CD4-positive, alpha-beta T cell treated with Interleukin-4 for 4 hours (primary cell): ENCODE results near the gene LRBA.

ENCODE experiments used
- DNase-seq: peaks from one replicate; pipeline ENCODE4 v3.0.0-alpha.2; 2020

LRBA gene

GRCh38 chr4:150332961-150333360 lies 682.1 kb downstream of the LRBA start:
- DNase-seq: no peak

- no peak for DNase-seq
Observed at GRCh38 chr4:150332086-150332485, 683.0 kb downstream of the LRBA start.

GRCh38 chr4:150329373-150329772 lies 685.7 kb downstream of the LRBA start:
- DNase-seq: no peak

- no peak for DNase-seq
Observed at GRCh38 chr4:150328496-150328895, 686.6 kb downstream of the LRBA start.

- DNase-seq: no peak
Observed at GRCh38 chr4:150327262-150327780, 687.8 kb downstream of the LRBA start.

GRCh38 chr4:150325872-150326271 lies 689.2 kb downstream of the LRBA start:
- no peak for DNase-seq

- DNase-seq: no peak
Observed at GRCh38 chr4:150323406-150324325, 691.4 kb downstream of the LRBA start.

- no peak for DNase-seq
Observed at GRCh38 chr4:150322646-150323045, 692.4 kb downstream of the LRBA start.

- no peak for DNase-seq
Observed at GRCh38 chr4:150321113-150321512, 694.0 kb downstream of the LRBA start.

- DNase-seq: no peak
Observed at GRCh38 chr4:150318971-150319370, 696.1 kb downstream of the LRBA start.

- DNase-seq: no peak
Observed at GRCh38 chr4:150318527-150318926, 696.6 kb downstream of the LRBA start.

GRCh38 chr4:150316332-150317205 lies 698.5 kb downstream of the LRBA start:
- no peak for DNase-seq

GRCh38 chr4:150315691-150316090 lies 699.4 kb downstream of the LRBA start:
- no peak for DNase-seq

GRCh38 chr4:150315175-150315574 lies 699.9 kb downstream of the LRBA start:
- DNase-seq: no peak

- no peak for DNase-seq
Observed at GRCh38 chr4:150314031-150314430, 701.1 kb downstream of the LRBA start.

- DNase-seq: no peak
Observed at GRCh38 chr4:150310159-150310895, 704.8 kb downstream of the LRBA start.

GRCh38 chr4:150308824-150309472 lies 706.1 kb downstream of the LRBA start:
- no peak for DNase-seq

GRCh38 chr4:150306719-150307118 lies 708.4 kb downstream of the LRBA start:
- no peak for DNase-seq

GRCh38 chr4:150305995-150306394 lies 709.1 kb downstream of the LRBA start:
- no peak for DNase-seq

GRCh38 chr4:150302553-150302952 lies 712.5 kb downstream of the LRBA start:
- DNase-seq: no peak

- no peak for DNase-seq
Observed at GRCh38 chr4:150299816-150300215, 715.3 kb downstream of the LRBA start.

- DNase-seq: peak; percentile 8
Observed at GRCh38 chr4:150297861-150298474, 717.1 kb downstream of the LRBA start.
